Fibroblast of lung (primary cell): Measurements from ENCODE around the gene LCORL. TPM values are rescaled to one million over a fixed set of nuclear protein-coding genes. Genes with fewer than 3 reads are reported as not detected.
A peak's percentile ranks its signal among the peaks of the same experiment; 100 is the strongest.

Experiments used
- DNase-seq, 2 donors: peaks; one replicate each; pipeline versions ENCODE4 v3.0.0 to v3.0.0-alpha.2; 2010; ENCODE audit warnings: low read depth in 2 of 2
- H2AFZ ChIP-seq: 2 replicates; pipeline ENCODE4 v1.5.1; 2012; ENCODE audit warnings: low read length, control low read depth, inconsistent platforms
- H3K27ac ChIP-seq: 2 replicates; pipeline ENCODE4 v1.5.1; 2011; ENCODE audit warnings: low read length, control low read depth; ENCODE audit not compliant: insufficient read depth
- H3K27me3 ChIP-seq: 2 replicates; pipeline ENCODE4 v1.5.1; 2011; ENCODE audit warnings: mild to moderate bottlenecking, low read length; ENCODE audit not compliant: control insufficient read depth, insufficient read depth
- H3K36me3 ChIP-seq: 2 replicates; pipeline ENCODE4 v1.5.1; 2011; ENCODE audit warnings: low read length; ENCODE audit not compliant: control insufficient read depth, insufficient read depth
- H3K4me1 ChIP-seq: 2 replicates; pipeline ENCODE4 v1.5.1; 2011; ENCODE audit warnings: low read length; ENCODE audit not compliant: control insufficient read depth, insufficient read depth; ENCODE audit errors: extremely low read depth
- H3K4me2 ChIP-seq: 2 replicates; pipeline ENCODE4 v1.5.1; 2011; ENCODE audit warnings: low read length, control low read depth; ENCODE audit not compliant: insufficient read depth; ENCODE audit errors: extremely low read depth
- H3K4me3 ChIP-seq, 4 experiments: fragments of 200-600 bp in 1 of 4; sonication (generic) in 1 of 4; replicated peaks in 1 of 4; 2 replicates each; pipeline ENCODE4 v1.5.1; 2011 to 2016; ENCODE audit warnings: low read length in 4 of 4, low read depth in 3 of 4, mild to moderate bottlenecking in 3 of 4, control low read depth in 2 of 4, inconsistent platforms in 1 of 4, mixed read lengths in 1 of 4; ENCODE audit not compliant: insufficient read depth in 1 of 4; ENCODE audit errors: control extremely low read depth in 1 of 4
- H3K79me2 ChIP-seq: 2 replicates; pipeline ENCODE4 v1.5.1; 2012; ENCODE audit warnings: mild to moderate bottlenecking, low read length, inconsistent platforms; ENCODE audit not compliant: control insufficient read depth, insufficient read depth
- H3K9ac ChIP-seq: 2 replicates; pipeline ENCODE4 v1.5.1; 2011; ENCODE audit warnings: mild to moderate bottlenecking, low read length, control low read depth; ENCODE audit not compliant: insufficient read depth
- H3K9me3 ChIP-seq: 2 replicates; pipeline ENCODE4 v1.5.1; 2012; ENCODE audit warnings: low read depth, low read length; ENCODE audit not compliant: control insufficient read depth, insufficient read depth
- H4K20me1 ChIP-seq: 2 replicates; pipeline ENCODE4 v1.5.1; 2011; ENCODE audit warnings: low read length; ENCODE audit not compliant: control insufficient read depth, insufficient read depth; ENCODE audit errors: extremely low read depth
- EZH2 ChIP-seq: IDR thresholded peaks from 2 replicates; pipeline ENCODE4 v1.5.1; 2012; ENCODE audit warnings: low read length, control low read depth, mild to moderate bottlenecking; ENCODE audit errors: missing control alignments
- polyA plus RNA-seq, 2 donors: library from polyadenylated mRNA; depleted of rRNA in 1 of 2; stranded (reverse) in 1 of 2; unstranded in 1 of 2; fragments of >200 nt; gene quantifications; 2 replicates each; pipeline ENCODE4 v1.2.1, GENCODE V29; 2011 to 2012; ENCODE audit warnings: missing spikeins in 1 of 2
- total RNA-seq: library from RNA; depleted of rRNA; stranded (reverse); fragments of >200 nt; gene quantifications from 2 replicates; pipeline ENCODE4 v1.2.1, GENCODE V29; 2014
- TF ChIP-seq, protein P1 (sequence below), 2 donors: IDR thresholded peaks in 1 of 2; conservative IDR thresholded peaks in 1 of 2; 1 replicate in 1 of 2; 2 replicates in 1 of 2; pipeline ENCODE4 v1.5.1; 2011 to 2012; ENCODE audit warnings: low read length in 2 of 2, control low read depth in 1 of 2, inconsistent platforms in 1 of 2, low read depth in 1 of 2, mild to moderate bottlenecking in 1 of 2

LCORL gene
- total and polyA plus RNA-seq, 2 donors (not counting 1 experiment from before 2014, with no cell fraction given), result 8.5 to 13.5 TPM

DNA sequence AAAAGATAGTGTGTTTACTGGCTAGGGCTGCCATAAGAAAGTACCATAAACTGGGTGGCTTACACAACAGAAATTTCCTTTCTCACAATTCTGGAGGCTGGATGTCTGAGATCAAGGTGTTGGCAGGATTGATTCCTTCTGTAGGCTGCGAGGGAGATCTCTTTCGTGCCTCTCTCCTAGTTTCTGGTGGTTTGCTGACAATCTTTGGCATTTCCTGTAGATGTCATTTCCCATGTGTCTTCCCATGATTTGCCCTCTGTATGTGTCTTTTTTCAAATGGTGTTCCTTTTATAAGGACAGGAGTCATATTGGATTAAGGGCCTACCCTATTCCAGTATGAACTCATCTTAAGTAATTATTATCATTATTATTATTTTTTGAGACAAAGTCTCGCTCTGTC, 27.9 kb upstream of the LCORL start:
- H3K27ac ChIP-seq, result no peak overlapping the region
- H2AFZ ChIP-seq, result no peak overlapping the region
- no peaks in the 10 kb centered on the region for H3K79me2 ChIP-seq
- peaks cover 3% of the 10 kb centered on the region for H3K4me1 ChIP-seq
- no peak overlapping the region for H3K9ac ChIP-seq
- H3K4me2 ChIP-seq, result no peak overlapping the region
- H3K36me3 ChIP-seq, result no peaks in the 10 kb centered on the region
- H3K27me3 ChIP-seq, result no peaks in the 10 kb centered on the region
- H4K20me1 ChIP-seq, result no peaks in the 10 kb centered on the region
- peak in 1 of 2 donors; percentile 7 for DNase-seq
- TF ChIP-seq EZH2, result no peak
- TF ChIP-seq, protein P1, sequence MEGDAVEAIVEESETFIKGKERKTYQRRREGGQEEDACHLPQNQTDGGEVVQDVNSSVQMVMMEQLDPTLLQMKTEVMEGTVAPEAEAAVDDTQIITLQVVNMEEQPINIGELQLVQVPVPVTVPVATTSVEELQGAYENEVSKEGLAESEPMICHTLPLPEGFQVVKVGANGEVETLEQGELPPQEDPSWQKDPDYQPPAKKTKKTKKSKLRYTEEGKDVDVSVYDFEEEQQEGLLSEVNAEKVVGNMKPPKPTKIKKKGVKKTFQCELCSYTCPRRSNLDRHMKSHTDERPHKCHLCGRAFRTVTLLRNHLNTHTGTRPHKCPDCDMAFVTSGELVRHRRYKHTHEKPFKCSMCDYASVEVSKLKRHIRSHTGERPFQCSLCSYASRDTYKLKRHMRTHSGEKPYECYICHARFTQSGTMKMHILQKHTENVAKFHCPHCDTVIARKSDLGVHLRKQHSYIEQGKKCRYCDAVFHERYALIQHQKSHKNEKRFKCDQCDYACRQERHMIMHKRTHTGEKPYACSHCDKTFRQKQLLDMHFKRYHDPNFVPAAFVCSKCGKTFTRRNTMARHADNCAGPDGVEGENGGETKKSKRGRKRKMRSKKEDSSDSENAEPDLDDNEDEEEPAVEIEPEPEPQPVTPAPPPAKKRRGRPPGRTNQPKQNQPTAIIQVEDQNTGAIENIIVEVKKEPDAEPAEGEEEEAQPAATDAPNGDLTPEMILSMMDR (conservative IDR thresholded peaks at IDR 0.05 in 1 of 2, IDR thresholded peaks at IDR 0.05 in 1 of 2; ENCODE audit: low read depth in 1 of 2, low read length in 2 of 2), result no peak
- H3K9me3 ChIP-seq, result no peaks in the 10 kb centered on the region
- no peak overlapping the region for H3K4me3 ChIP-seq

DNA sequence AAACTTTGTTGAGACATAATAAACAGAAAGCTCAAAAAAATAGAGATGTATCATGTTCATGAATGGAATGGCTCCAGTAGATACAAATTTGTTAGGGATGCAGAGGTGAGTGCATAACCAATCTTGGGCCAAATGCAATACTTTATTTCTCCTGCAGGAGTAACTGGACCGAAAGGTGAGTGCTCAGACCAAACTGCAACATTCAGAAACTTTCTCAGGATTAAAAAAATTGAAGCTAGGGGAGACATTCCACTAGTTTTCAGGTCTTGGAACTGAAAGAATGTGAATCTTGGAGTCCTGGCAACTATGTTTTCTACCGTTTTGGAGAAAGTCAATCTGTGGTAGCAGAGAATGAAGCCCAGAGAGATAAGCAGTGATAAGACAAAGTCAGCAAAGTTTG, 21.2 kb upstream of the LCORL start:
- Histone ChIP-seq H3K4me2 (no peak overlapping the region), H4K20me1 (no peaks in the 10 kb centered on the region), H3K36me3 (no peaks in the 10 kb centered on the region), H3K27me3 (no peaks in the 10 kb centered on the region), H3K9ac (no peak overlapping the region), H2AFZ (no peak overlapping the region), H3K4me1 (no peaks in the 10 kb centered on the region), H3K79me2 (no peaks in the 10 kb centered on the region), H3K9me3 (no peaks in the 10 kb centered on the region), H3K27ac (no peak overlapping the region), H3K4me3 (no peak overlapping the region)
- TF ChIP-seq, protein P1 (conservative IDR thresholded peaks at IDR 0.05 in 1 of 2, IDR thresholded peaks at IDR 0.05 in 1 of 2; ENCODE audit: low read depth in 1 of 2, low read length in 2 of 2), result peak; percentile 23 to 33
- no peak for TF ChIP-seq EZH2
- DNase-seq, result no peak

DNA sequence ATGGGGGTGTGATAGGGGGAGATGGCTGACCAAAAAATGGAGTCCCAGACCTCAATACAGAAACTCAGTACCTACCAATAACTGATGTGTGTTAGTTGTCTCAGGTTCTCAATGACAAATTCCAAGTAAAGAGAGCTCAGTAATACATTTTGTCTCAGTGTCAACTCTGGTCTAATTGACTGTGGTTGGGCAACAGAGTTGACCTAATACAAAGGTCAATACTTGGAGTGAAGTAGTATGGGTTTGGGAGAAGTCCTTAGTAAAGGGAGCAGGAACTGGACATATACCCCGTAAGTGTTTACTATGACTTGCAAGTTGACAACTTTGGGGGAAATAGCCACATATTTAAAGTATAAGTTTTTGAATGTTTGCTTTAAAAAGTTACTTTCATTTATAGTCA, 20.5 kb upstream of the LCORL start:
- Histone ChIP-seq H4K20me1 (no peaks in the 10 kb centered on the region), H3K79me2 (no peaks in the 10 kb centered on the region), H3K36me3 (no peaks in the 10 kb centered on the region), H3K9me3 (no peaks in the 10 kb centered on the region), H3K27ac (no peak overlapping the region), H3K9ac (no peak overlapping the region), H3K4me1 (no peaks in the 10 kb centered on the region), H3K4me3 (no peak overlapping the region), H3K4me2 (no peak overlapping the region), H3K27me3 (no peaks in the 10 kb centered on the region), H2AFZ (no peak overlapping the region)
- no peak for DNase-seq
- no peak for TF ChIP-seq EZH2
- TF ChIP-seq, protein P1 (conservative IDR thresholded peaks at IDR 0.05 in 1 of 2, IDR thresholded peaks at IDR 0.05 in 1 of 2; ENCODE audit: low read depth in 1 of 2, low read length in 2 of 2), result no peak
